Body of pancreas (tissue), 4 donors: ENCODE data around the gene ARL6IP4.

Experiments used
- POLR2A ChIP-seq, 3 donors: fragments of 450-650 bp; IDR thresholded peaks; one replicate each; pipeline ENCODE4 v1.6.1; 2016; ENCODE audit warnings: antibody characterized with exemption in 3 of 3, mild to moderate bottlenecking in 2 of 3
- TF ChIP-seq, protein P1 (sequence below), 7 experiments: fragments of 450-650 bp in 4 of 7; fragments of 200-600 bp in 3 of 7; sonication (generic) in 3 of 7; IDR thresholded peaks; one replicate each; pipeline ENCODE4 v1.5.1; 2016 to 2019; ENCODE audit warnings: antibody characterized with exemption in 7 of 7

DNA sequence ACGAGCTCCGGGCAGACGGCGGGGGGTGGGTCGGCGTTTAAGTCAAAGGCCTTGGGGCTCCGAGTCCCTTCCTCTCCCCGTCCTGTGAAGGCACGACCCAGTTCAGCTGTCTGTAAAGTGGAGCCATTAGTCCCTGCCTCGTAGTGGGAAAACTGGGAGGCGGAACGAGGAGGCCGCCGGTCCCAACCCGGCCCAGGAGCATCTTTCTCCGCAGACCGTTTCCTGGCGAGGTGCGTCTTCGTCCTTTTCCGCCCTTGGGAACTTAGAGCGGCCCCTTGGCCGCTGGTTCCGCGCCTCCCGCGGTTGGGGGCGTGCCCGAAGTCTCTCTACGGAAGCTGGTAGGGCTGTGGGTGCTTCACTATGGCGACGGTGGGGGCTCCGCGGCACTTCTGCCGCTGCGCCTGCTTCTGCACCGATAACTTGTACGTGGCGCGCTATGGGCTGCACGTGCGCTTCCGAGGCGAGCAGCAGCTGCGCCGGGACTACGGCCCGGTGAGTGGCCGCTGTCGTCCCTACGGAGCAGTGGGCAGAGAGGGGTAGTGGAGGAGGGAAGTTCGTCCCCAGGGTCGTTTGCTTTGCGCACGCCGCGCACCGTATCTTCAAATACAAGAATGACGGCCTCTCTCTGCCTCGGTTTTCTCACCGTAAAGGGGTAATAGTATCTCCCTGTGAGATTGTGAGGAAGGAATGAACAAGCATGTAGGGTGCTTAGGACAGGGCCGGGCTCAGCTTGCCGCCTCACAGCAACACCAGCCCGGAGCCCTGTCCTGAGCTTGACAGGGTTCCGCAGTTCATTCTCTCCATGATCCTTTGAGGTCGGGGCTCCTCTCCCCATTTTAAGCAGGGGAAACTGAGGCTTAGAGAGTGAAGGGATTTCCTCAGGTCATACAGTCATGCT, 5.3 kb upstream of the ARL6IP4 start, which contains the start of gene OGFOD2:
- peak; percentile 41 to 78 (median 74) for TF ChIP-seq POLR2A (IDR thresholded peaks at IDR 0.05)
- TF ChIP-seq, protein P1, sequence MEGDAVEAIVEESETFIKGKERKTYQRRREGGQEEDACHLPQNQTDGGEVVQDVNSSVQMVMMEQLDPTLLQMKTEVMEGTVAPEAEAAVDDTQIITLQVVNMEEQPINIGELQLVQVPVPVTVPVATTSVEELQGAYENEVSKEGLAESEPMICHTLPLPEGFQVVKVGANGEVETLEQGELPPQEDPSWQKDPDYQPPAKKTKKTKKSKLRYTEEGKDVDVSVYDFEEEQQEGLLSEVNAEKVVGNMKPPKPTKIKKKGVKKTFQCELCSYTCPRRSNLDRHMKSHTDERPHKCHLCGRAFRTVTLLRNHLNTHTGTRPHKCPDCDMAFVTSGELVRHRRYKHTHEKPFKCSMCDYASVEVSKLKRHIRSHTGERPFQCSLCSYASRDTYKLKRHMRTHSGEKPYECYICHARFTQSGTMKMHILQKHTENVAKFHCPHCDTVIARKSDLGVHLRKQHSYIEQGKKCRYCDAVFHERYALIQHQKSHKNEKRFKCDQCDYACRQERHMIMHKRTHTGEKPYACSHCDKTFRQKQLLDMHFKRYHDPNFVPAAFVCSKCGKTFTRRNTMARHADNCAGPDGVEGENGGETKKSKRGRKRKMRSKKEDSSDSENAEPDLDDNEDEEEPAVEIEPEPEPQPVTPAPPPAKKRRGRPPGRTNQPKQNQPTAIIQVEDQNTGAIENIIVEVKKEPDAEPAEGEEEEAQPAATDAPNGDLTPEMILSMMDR (IDR thresholded peaks at IDR 0.05) = peak in 1 of 7 experiments; percentile 7
